Stimulated activated CD8-positive, alpha-beta memory T cell treated with anti-CD3 and anti-CD28 coated beads, Interleukin-15, amount 100 ng/mL, for 4 hours (primary cell): Measurements from ENCODE around the gene ANP32D.
"Not testable (repeated sequence)": the region's sequence is repeated elsewhere in the genome, so short reads cannot be mapped to it uniquely, and the experiment has no call there.

ENCODE experiments used
- DNase-seq, 2 donors: peaks; one replicate each; pipeline ENCODE4 v3.0.0-alpha.2; 2020; ENCODE audit warnings: low read depth in 2 of 2

Gene ANP32D

DNA sequence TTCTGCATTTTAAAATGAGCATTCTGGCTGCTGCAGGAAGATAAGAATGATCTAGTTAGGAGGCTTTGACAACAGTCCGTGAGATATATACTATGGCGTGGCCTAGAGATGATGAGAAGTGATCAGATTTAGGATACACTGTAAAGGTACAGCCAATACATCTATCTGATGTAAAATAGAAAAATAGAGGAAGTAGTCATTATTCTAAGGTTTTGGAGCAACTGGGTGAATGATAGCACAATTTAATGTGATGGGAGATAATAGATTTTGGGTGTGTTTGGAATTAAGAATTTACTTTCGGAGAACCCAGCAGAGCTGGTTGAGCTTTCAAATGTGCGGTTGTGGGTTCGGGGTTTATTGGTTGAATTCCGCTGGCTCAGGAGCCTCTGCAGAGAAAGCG, at the start of gene ANP32D:
Gene ANP32D, plus strand, starts transcription at position 301 of the 400 bp plus-strand sequence. CDS start 106 bp downstream, outside the sequence.
- DNase-seq, result no peak

DNA sequence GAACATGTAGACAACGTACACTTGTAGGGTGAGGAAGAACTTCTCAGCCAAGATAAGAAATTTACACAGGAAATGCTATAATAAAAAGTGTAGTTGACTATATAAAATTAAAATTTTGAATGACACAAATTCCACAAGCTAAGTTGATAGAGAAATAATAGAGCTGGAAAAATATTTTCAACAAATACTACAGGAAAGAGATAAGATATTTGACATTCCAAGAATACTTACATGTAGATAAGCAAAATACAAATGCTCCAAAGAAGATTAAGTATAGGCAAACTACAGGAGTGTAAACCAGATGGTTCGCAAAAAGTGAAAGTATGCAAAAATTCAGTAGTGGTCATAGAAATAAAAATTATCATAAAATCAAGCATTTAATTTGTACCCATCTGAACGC, 49.2 kb upstream of the ANP32D start:
- DNase-seq, result no peak

DNA sequence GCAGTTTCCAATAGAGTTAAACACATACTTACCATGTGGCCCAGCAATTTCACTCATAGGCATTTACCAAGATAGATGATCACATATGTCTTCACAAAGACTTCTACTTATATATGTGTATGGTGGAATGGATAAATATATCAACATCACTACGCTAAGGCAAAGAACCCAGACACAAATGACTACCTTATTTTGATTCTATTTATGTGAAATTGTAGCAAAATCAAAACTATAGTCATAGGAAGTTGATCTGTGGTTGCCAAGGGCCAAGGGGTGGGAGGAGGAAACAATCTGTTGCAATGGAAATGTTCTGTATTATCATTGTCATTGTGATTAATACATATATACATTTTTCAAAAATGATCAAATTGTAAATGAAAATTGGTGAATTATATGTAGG, 47.7 kb upstream of the ANP32D start:
- DNase-seq, result no peak

DNA sequence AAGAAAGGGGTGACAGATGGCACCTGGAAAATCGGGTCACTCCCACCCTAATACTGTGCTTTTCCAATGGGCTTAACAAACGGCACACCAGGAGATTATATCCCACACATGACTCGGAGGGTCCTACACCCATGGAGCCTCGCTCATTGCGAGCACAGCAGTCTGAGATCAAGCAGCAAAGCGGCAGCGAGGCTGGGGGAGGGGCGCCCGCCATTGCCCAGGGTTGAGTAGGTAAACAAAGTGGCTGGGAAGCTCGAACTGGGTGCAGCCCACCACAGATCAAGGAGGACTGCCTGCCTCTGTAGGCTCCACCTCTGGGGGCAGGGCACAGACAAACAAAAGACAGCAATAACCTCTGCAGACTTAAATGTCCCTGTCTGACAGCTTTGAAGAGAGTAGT, 38.3 kb upstream of the ANP32D start:
- not testable (repeated sequence) for DNase-seq

DNA sequence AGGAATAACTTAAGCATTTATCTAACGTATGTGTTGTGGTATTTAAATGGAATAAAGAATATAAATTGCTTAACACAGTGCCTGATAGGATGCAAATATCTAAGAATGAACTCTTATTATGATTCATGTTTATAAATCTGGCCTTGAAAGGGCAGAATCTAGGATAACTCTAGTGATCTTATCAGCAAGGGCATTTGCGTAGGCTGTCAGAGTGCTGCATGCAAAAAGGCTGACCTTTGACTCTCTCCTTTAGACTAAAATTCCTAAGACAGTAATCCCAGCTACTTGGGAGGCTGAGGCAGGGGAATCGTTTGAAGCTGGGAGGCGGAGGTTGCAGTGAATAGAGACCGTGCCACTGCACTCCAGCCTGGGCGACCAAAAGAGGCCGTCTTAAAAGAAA, 31.3 kb upstream of the ANP32D start:
- DNase-seq, result no peak

DNA sequence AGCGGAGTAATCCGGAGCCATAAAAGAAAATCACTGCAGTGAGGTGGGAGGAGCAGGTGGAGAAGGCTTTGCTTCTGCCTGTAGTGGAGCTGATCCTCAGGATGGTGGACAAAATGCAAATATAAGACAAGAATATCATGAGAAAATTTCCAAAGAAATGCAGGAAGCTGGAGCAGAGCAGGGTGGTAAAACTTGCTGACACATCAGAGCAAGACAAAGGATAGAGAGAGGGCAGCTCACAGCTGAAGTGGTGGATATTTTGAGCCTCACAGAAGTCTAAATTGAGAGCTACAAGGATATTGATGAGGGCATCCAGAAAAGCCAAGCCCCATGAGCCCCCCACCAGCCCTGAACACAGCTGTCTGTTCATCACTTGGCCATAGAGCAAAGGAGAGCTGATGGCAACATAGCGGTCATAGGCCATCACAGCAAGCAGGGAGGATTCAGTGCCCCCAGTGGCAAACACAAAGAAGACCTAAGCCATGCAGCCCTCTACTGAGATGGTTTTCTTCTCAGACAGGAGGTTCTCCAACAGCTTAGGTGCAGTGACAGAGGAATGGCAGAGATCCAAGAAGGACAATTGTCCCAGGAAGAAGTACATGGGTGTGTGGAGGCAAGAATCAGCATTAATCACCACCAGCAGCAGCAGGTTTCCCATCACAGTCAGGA, 30.0 kb upstream of the ANP32D start:
- no peak for DNase-seq

DNA sequence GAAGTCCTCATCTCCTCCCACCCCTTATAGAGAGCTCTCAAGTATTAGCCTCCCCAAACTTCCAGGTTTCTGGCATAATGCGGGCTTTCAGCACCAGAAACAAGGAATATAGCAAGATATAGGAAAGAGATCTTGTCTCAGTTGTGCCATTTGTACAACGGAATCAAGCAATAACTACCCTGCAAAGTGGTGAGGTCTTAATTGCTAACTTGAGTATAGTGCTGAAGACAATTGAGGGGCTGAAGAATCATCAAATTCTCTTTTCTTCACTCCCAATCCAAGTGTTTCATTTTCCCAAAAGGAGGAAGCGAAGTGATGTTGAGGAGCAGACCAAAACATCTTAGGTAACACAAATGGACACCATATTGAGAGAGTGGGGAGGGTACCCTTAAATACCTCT, 26.8 kb upstream of the ANP32D start:
- DNase-seq, result no peak

DNA sequence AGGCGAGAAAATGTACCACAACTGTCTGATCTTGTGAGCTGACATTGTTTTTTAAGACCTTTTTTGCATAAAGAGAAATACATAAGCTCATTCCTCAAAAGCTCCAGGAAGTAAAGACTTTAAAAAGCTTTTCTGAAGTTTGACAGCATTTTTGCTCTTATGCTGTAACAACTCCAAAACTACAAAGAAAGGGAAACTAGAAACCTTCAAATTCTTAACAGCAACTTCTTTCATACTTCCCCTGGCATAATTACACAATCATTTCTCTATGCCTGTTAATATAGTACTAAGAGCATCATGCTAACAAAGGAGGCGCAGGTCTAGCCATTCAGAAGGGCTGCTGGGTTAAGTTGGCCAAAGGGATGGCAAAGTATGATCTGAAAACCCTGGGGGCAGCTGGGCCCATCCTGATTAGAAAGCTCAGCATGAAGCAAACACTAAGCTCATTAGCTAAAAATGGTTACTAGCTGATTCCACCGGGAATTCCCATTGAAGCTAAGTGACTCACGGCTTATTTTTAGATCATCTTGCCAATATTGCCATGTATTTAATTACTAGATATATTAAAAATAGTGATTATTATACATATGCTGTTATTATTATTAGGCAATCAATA, 26.1 kb upstream of the ANP32D start:
- DNase-seq, result no peak

DNA sequence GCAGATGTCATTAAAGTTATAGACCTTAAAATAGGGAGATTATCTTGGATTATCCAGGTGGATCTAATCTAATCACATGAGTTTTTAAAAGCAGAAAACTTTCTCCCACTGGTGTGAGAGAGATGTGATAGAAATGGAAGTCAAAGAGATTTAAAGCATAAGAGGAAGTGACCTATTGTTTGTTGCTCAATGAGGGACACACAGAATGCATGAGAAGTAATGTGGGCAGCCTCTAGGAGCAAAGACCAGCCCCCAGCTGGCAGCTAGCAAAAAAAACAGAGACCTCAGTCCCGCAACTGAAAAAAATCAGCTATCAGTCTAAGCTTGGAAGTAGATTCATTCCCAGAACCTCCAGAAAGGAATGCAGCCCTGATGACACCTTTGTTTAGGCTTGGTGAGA, 24.6 kb upstream of the ANP32D start:
- no peak for DNase-seq

DNA sequence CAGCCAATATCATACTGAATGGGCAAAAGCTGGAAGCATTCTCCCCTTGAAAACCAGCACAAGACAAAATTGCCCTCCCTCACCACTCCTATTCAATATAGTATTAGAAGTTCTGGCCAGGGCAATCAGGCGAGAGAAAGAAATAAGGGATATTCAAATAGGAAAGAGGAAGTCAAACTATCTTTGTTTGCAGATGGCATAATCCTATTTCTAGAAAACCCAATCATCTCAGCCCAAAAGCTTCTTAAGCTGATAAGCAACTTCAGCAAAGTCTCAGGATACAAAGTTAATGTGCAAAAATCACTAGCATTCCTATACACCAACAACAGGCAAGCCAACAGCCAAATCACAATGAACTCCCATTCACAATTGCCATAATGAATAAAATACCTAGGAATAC, 21.0 kb upstream of the ANP32D start:
- DNase-seq, result no peak

DNA sequence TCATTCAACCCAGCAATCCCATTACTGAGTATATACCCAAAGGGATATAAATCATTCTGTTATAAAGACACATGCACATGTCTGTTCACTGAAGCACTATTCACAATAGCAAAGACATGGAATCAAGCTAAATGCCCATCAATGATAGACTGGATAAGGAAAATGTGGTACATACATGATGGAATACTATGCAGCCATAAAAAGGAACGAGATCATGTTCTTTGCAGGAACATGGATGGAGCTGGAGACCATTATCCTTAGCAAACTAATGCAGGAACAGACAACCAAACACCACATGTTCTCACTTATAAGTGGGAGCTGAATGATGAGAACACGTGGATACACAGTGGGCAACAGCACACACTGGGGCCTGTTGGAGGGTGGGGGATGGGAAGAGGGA, 19.4 kb upstream of the ANP32D start:
- DNase-seq, result not testable (repeated sequence)

DNA sequence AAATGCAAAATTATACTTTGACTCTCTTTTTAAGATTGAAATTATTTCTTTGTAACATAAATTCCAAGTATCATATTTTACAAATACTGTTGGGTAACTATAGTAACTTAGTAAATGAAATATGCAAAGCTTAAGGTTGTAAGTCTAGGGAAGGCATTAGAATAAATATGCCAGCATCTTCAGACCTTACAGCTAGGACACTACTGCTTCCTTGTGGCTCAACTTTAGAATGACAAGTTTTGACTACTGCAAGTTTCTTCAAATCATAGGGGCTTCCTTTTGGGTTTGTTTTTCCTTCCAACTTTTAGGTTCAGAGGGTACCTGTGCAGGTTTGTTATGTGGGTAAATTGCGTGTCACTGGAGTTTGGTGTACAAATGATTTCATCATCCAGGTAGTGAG, 17.7 kb upstream of the ANP32D start:
- DNase-seq, result no peak

DNA sequence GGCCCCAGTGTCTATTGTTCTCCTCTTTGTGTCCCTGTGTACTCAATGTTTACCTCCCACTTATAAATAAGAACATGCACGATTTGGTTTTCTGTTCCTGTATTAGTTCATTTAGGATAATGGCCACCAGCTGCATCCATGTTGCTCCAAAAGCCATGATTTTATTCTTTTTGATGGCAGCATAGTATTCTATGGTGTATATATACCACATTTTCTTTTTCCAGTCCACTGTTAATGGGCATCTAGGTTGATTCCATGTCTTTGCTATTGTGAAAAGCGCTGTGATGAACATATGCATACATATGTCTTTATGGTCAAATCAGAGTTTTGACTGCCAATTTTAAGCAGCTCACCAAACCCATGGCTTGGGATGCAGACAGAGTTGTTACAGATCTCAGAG, 17.2 kb upstream of the ANP32D start:
- DNase-seq, result no peak

DNA sequence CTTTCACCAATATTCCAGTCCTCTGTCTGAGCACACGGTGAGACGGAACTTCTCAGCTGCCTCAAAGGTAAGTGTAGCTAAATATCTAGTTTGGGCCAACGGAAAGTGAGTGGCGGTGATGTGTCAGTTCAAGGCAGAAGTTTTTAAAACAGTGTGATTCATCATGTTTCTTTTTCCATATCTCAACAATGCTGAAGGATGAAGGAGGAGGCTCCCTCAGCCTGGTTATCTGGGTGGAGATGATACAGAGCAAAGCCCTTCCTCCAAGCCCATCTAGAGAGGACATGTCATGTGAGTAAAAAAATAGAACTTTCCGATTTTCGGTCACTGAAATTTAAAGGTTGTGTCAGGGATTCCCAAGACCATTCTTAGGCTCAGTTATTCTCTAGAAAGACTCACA, 13.1 kb upstream of the ANP32D start:
- DNase-seq, result no peak

DNA sequence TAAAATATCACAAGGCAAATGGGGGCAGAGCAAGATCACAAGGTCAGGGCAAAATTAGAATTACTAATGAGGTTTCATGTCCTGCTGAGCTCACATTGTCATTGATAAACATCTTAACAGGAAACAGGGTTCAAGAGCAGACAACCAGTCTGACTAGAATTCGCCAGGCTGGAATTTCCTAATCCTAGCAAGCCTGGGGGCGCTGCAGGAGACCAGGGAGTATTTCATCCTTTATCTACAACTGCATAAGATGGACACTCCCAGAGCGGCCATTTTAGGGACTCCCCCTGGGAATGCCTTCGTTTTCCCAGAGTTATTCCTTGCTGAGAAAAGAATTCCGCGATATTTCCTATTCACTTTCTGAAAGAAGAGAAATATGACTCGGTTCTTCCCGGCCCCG, 3.3 kb upstream of the ANP32D start:
- not testable (repeated sequence) for DNase-seq

DNA sequence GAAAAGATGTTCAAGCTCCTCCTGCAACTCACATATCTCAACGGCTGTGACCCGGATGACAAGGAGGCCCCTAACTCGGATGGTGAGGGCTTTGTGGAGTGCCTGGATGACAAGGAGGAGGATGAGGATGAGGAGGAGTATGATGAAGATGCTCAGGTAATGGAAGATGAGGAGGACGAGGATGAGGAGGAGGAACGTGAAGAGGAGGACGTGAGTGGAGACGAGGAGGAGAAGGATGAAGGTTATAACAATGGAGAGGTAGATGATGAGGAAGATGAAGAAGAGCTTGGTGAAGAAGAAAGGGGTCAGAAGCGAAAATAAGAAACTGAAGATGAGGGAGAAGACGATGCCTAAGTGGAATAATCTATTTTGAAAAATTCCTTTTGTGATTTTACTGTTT, 702 bp downstream of the ANP32D start:
- DNase-seq, result no peak

DNA sequence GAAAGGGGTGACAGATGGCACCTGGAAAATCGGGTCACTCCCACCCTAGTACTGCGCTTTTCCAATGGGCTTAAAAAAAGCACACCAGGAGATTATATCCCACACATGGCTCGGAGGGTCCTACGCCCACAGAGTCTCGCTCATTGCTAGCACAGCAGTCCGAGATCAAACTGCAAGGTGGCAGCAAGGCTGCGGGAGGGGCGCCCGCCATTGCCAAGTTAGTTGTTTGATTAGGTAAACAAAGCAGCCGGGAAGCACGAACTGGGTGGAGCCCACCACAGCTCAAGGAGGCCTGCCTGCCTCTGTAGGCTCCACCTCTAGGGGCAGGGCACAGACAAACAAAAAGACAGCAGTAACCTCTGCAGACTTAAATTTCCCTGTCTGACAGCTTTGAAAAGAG, 2.1 kb downstream of the ANP32D start:
- DNase-seq, result not testable (repeated sequence)

DNA sequence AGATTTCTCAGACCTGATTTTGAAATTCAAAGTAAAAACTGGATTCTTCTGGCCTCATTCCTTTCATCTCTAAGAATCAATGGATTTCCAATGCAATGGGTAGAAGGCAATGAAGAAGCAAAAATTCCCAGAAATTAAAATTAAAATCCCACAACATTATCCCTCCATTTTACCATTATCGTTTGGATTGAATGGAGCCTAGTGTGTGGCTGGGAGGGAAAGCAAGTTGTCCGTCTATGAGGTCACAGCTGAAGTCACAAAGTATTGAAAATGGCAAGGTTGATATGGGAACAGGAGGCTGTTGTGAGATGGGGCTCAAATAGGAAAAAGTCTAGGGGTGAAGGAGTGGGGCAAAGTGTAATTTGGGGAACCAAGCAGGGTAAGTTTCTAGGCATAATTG, 9.8 kb downstream of the ANP32D start, which contains the start of gene C12orf54:
Gene C12orf54, plus strand, starts transcription at position 301 of the 400 bp plus-strand sequence. CDS start 799 bp downstream, outside the sequence.
- DNase-seq, result no peak

DNA sequence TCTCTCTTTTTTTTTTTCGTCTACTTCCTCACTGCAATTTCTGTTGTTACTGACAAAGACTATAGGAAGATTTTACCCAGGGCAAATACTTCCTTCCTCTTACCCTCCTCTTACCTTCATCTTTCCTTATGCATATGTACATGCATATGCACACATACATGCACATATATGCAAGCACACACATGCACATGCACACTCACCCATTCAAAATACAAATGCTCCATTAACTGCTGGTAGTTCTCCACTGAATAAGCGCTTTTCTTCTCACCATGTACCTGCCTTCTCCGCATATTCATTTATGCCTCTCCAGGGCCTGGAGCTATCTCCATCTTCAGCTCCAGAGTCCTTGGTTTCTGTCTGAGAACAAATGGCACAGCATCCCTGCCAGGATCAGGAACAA, 10.6 kb downstream of the ANP32D start:
- no peak for DNase-seq

DNA sequence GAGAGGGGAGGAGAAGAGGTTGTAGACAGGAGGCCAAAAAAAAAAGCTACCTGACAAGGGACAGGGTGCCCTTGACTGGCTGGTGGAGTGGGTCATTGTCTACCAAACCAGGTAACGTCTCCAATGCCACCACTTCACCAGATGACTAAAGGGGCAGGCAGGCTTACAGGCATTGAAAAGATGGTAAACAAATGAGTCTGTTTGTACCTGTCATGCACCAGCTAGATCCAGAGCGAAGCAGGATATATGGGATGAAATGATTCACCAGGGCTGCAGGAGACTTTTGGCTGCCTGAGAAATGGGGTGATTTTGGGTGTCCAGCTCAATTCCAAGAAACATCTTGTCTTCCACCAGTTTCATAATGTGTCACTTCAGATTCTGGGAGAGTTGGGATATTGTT, 13.9 kb downstream of the ANP32D start:
- DNase-seq, result no peak

DNA sequence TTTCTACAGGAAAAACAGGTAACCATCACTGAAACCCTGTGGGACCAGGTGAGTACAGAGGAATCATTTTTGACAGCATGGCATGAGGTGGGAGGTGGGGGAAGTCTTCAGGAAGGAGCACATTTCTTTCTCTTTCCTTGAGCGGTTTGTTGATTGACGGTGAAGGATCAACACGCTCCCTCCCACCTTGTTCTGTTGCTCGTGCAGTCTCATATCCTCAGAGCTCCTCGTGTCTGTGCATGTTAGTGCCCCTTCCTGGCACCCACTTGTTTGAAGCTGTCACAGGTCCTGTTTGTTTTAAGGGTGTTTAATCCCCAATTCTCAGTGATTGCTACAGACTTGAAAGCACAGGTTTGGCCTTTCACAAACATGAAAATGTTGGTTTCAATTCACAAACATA, 14.3 kb downstream of the ANP32D start:
- DNase-seq, result no peak

DNA sequence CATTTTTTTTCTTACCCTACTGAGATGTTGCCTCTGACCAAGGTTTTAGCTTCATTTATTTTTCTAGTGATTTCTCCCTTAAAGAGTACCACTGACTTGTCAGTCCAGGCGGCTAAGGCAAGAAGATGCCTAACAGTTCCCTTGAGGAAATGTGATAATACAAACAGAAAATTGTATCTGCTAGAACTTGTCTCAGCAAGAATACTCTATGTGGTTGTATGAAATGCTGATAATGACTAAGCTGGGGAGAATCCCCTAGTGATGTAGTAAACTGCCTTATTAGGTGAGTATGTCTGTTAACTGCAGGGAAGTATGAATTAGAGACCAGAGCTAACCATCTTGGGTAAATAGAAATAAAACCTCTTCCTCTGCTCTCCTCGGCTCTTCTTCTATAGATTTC, 16.7 kb downstream of the ANP32D start:
- DNase-seq, result no peak

DNA sequence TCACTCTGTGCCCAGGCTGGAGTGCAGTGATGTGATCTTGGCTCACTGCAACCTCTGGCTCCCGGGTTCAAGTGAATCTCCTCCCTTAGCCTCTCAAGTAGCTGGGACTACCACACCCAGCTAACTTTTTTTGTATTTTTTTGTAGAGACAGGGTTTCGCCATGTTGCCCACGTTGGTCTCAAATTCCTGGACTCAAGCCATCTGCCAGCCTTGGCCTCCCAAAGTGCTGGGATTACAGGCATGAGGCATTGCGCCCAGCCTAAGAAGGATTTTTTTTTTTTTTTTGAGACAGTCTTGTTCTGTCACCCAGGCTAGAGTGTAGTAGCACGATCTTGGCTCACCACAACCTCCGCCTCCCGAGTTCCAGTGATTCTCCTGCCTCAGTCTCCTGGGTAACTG, 17.1 kb downstream of the ANP32D start:
- not testable (repeated sequence) for DNase-seq

DNA sequence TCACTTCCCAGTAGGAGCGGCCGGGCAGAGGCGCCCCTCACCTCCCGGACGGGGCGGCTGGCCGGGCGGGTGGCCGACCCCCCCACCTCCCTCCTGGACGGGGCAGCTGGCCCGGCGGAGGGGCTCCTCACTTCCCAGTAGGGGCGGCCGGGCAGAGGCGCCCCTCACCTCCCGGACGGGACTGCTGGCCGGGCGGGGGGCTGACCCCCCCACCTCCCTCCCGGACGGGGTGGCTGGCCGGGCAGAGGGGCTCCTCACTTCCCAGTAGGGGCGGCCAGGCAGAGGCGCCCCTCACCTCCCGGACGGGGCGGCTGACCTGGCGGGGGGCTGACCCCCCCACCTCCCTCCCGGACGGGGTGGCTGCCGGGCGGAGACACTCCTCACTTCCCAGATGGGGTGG, 27.9 kb downstream of the ANP32D start:
- not testable (repeated sequence) for DNase-seq
